ENCODE results near the gene DCAF7. TPM values are rescaled to one million over a fixed set of nuclear protein-coding genes. Genes with fewer than 3 reads are reported as not detected.
A peak's percentile ranks its signal among the peaks of the same experiment; 100 is the strongest.

Gene DCAF7
- total RNA-seq, 1 donor from 2014 or later, result 47.4 TPM

- no peak for DNase-seq (ENCODE audit: low spot score)
- intact Hi-C loops (cut with DNase I), result no loop called here
Observed at GRCh38 chr17:63573634-63574033, 23.4 kb downstream of the DCAF7 start.

- DNase-seq (ENCODE audit: low spot score), result no peak
- intact Hi-C loops (cut with DNase I), result no loop called here
Observed at GRCh38 chr17:63578027-63578768, 27.9 kb downstream of the DCAF7 start.

- DNase-seq (ENCODE audit: low spot score), result no peak
- intact Hi-C loops (cut with DNase I), result no loop called here
Observed at GRCh38 chr17:63578769-63579111, 28.5 kb downstream of the DCAF7 start.

- no peak for DNase-seq (ENCODE audit: low spot score)
- intact Hi-C loops (cut with DNase I), result no loop called here
Observed at GRCh38 chr17:63579633-63580032, 29.4 kb downstream of the DCAF7 start.

- DNase-seq (ENCODE audit: low spot score), result peak; percentile 3
- intact Hi-C loops (cut with DNase I), result no loop called here
Observed at GRCh38 chr17:63587770-63588169, 37.5 kb downstream of the DCAF7 start.

GRCh38 chr17:63588797-63589196, 38.5 kb downstream of the DCAF7 start:
- intact Hi-C loops (cut with DNase I), result no loop called here

GRCh38 chr17:63589646-63590045, 39.4 kb downstream of the DCAF7 start:
- DNase-seq (ENCODE audit: low spot score), result no peak
- intact Hi-C loops (cut with DNase I), result no loop called here

More at GRCh38 chr17:63588797-63589196, 38.5 kb downstream of the DCAF7 start:
- no peak for DNase-seq (ENCODE audit: low spot score)

- DNase-seq (ENCODE audit: low spot score), result no peak
- intact Hi-C loops (cut with DNase I), result no loop called here
Observed at GRCh38 chr17:63592797-63593196, 42.5 kb downstream of the DCAF7 start.

GRCh38 chr17:63595132-63595531, 44.9 kb downstream of the DCAF7 start:
- intact Hi-C loops (cut with DNase I), result no loop called here
- DNase-seq (ENCODE audit: low spot score), result no peak

- intact Hi-C loops (cut with DNase I), result no loop called here
- DNase-seq (ENCODE audit: low spot score), result no peak
Observed at GRCh38 chr17:63596856-63597586, 46.7 kb downstream of the DCAF7 start.

GRCh38 chr17:63598281-63598680, 48.0 kb downstream of the DCAF7 start:
- no peak for DNase-seq (ENCODE audit: low spot score)
- intact Hi-C loops (cut with DNase I), result no loop called here

- intact Hi-C loops (cut with DNase I), result loop anchor here (2.0 kb wide), 1 partner anchor 50 kb away; the partner anchor contains the start of gene DCAF7
- DNase-seq (ENCODE audit: low spot score), result peak; percentile 92
Observed at GRCh38 chr17:63600569-63601438, 50.5 kb downstream of the DCAF7 start, which contains the start of gene TACO1. Gene TACO1, plus strand, starts transcription at chr17:63600895. Its CDS starts 189 bp downstream, at chr17:63601084.

- intact Hi-C loops (cut with DNase I), result loop anchor here (2.0 kb wide), 1 partner anchor 51 kb away; the partner anchor contains the start of gene DCAF7
- DNase-seq (ENCODE audit: low spot score), result no peak
Observed at GRCh38 chr17:63601439-63602371, 51.4 kb downstream of the DCAF7 start.

GRCh38 chr17:63609816-63610573, 59.7 kb downstream of the DCAF7 start:
- DNase-seq (ENCODE audit: low spot score), result no peak
- intact Hi-C loops (cut with DNase I), result loop anchor here (5.0 kb wide), 1 partner anchor 133 kb away; the partner anchor contains the start of gene ACE

- DNase-seq (ENCODE audit: low spot score), result no peak
- intact Hi-C loops (cut with DNase I), result loop anchor here (5.0 kb wide), 1 partner anchor 134 kb away; the partner anchor contains the start of gene ACE
Observed at GRCh38 chr17:63610854-63611253, 60.6 kb downstream of the DCAF7 start.

GRCh38 chr17:63611354-63611753, 61.1 kb downstream of the DCAF7 start:
- DNase-seq (ENCODE audit: low spot score), result no peak
- intact Hi-C loops (cut with DNase I), result loop anchor here (5.0 kb wide), 1 partner anchor 134 kb away; the partner anchor contains the start of gene ACE

- intact Hi-C loops (cut with DNase I), result loop anchor here (2.0 to 5.0 kb wide), 2 partner anchors 136 to 189 kb away; partner anchors contain the start of gene ACE
- DNase-seq (ENCODE audit: low spot score), result no peak
Observed at GRCh38 chr17:63613663-63614062, 63.4 kb downstream of the DCAF7 start.

GRCh38 chr17:63621229-63621683, 71.0 kb downstream of the DCAF7 start:
- intact Hi-C loops (cut with DNase I), result loop anchor here (5.0 kb wide), 2 partner anchors 76 to 151 kb away; partner anchors contain the start of genes CCDC47 and DDX42
- DNase-seq (ENCODE audit: low spot score), result no peak

All from cardiac septum (tissue), 1 donor.